ENCODE data around the gene METTL4.
"Not testable (repeated sequence)": the region's sequence is repeated elsewhere in the genome, so short reads cannot be mapped to it uniquely, and the experiment has no call there.

METTL4 gene

GRCh38 chr18:2535419-2535910 is 35.8 kb downstream of the METTL4 start:
- POLR2A ChIA-PET: no interaction called here
- H3K4me3 ChIP-seq (ENCODE audit: low read depth, low read length): no peak overlapping the region
- DNase-seq (ENCODE audit: low read depth, low spot score): no peak
- CTCF ChIA-PET: interaction anchor here (2.5 to 3.0 kb wide), 2 partner anchors 12 to 431 kb away, joined by 8 to 12 read pairs; no protein-coding TSS in a partner anchor
- no peak for TF ChIP-seq CTCF (IDR thresholded peaks at IDR 0.05; ENCODE audit: insufficient read depth, low read length, missing control alignments)

GRCh38 chr18:2534906-2535305 is 36.4 kb downstream of the METTL4 start:
- ChIA-PET POLR2A (no interaction called here), CTCF (interaction anchor here (1.0 kb wide), 1 partner anchor 12 kb away, joined by 4 read pairs; no protein-coding TSS in a partner anchor)
- no peak for DNase-seq (ENCODE audit: low read depth, low spot score)
- no peak overlapping the region for H3K4me3 ChIP-seq (ENCODE audit: low read depth, low read length)
- no peak for TF ChIP-seq CTCF (IDR thresholded peaks at IDR 0.05; ENCODE audit: insufficient read depth, low read length, missing control alignments)

GRCh38 chr18:2532797-2533196 is 38.5 kb downstream of the METTL4 start:
- CTCF ChIA-PET: interaction anchor here (1.3 kb wide), 1 partner anchor 9 kb away, joined by 3 read pairs; no protein-coding TSS in a partner anchor
- TF ChIP-seq CTCF (IDR thresholded peaks at IDR 0.05; ENCODE audit: insufficient read depth, low read length, missing control alignments): no peak
- DNase-seq (ENCODE audit: low read depth, low spot score): no peak
- POLR2A ChIA-PET: no interaction called here
- no peak overlapping the region for H3K4me3 ChIP-seq (ENCODE audit: low read depth, low read length)

DNA sequence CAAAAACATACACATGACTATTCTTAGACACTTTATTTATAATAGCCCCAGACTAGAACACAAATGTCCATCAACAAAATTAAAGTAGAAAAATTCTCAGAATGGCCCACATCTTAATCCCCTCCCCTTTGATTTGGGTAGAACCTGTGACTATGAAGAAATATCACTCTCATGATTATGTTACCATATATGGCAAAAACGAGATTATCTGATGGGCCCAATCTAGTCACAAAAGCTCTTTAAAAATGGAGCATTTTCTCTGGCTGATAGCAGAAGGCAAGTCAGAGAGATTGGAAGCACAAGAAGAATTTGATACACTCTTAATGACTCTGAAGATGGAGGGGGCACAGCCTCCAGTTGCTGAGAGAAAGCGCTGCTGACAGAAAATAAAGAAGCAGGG is 39.6 kb downstream of the METTL4 start:
- DNase-seq (ENCODE audit: low read depth, low spot score): no peak
- TF ChIP-seq CTCF (IDR thresholded peaks at IDR 0.05; ENCODE audit: insufficient read depth, low read length, missing control alignments): no peak
- POLR2A ChIA-PET: no interaction called here
- CTCF ChIA-PET: no interaction called here
- H3K4me3 ChIP-seq (ENCODE audit: low read depth, low read length): no peak overlapping the region

- no peak overlapping the region for H3K4me3 ChIP-seq (ENCODE audit: low read depth, low read length)
- POLR2A ChIA-PET: no interaction called here
- CTCF ChIA-PET: interaction anchor here (0.9 kb wide), 1 partner anchor 13 kb away, joined by 3 read pairs; no protein-coding TSS in a partner anchor
Measured at GRCh38 chr18:2529154-2529553, 42.2 kb downstream of the METTL4 start.

DNA sequence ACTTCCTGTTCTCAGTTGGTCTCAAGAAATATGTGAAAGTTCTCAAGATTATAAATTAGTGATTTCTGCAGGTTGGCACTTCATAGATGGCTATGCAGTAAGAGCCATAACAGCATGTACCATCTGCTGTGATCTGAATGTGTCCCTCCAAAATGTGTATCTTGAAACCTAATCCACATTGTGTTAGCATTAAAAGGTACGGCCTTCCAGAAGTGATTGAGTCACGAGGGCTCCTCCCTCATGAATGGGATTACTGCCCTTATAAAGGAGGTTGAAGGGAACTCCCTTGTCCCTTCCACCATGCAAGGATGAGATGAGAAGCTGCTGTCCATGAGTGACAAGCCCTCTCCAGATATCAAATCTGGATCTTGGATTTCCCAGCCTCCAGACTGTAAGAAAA is 45.0 kb downstream of the METTL4 start:
- ChIA-PET POLR2A (no interaction called here), CTCF (interaction anchor here (1.5 kb wide), 1 partner anchor 15 kb away, joined by 5 read pairs; no protein-coding TSS in a partner anchor)
- H3K4me3 ChIP-seq (ENCODE audit: low read depth, low read length): no peak overlapping the region
- no peak for DNase-seq (ENCODE audit: low read depth, low spot score)
- no peak for TF ChIP-seq CTCF (IDR thresholded peaks at IDR 0.05; ENCODE audit: insufficient read depth, low read length, missing control alignments)

More at GRCh38 chr18:2529154-2529553, 42.2 kb downstream of the METTL4 start:
- TF ChIP-seq CTCF (IDR thresholded peaks at IDR 0.05; ENCODE audit: insufficient read depth, low read length, missing control alignments): no peak
- DNase-seq (ENCODE audit: low read depth, low spot score): no peak

DNA sequence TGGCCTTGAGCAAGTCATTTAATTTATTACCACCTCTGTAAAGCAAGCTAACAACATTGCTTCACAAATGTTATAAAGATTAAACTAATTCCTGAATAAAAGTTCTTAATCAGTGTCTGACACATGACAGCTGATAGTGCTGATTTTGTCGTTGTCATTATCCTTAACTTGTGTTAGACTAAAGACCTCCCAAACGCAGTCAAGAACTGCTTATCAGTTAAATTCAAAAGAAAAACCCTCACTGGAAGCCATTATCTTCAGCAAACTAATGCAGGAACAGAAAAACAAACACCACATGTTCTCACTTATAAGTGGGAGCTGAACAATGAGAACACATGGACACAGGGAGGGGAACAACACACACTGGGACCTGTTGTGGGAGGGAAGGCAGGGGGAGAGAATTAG is 46.5 kb downstream of the METTL4 start:
- CTCF ChIA-PET; H3K4me3 ChIP-seq (ENCODE audit: low read depth, low read length); DNase-seq (ENCODE audit: low read depth, low spot score); POLR2A ChIA-PET: not testable (repeated sequence)
